ENCODE measurements around the gene TTC7B. TPM values are rescaled to one million over a fixed set of nuclear protein-coding genes. Genes with fewer than 3 reads are reported as not detected.

The TTC7B gene
- total and polyA plus RNA-seq, 9 of the 15 experiments (the other 6 are each of a cell fraction or from before 2014, with no cell fraction given): 2.2 to 77.2 (median 36.7) TPM

DNA sequence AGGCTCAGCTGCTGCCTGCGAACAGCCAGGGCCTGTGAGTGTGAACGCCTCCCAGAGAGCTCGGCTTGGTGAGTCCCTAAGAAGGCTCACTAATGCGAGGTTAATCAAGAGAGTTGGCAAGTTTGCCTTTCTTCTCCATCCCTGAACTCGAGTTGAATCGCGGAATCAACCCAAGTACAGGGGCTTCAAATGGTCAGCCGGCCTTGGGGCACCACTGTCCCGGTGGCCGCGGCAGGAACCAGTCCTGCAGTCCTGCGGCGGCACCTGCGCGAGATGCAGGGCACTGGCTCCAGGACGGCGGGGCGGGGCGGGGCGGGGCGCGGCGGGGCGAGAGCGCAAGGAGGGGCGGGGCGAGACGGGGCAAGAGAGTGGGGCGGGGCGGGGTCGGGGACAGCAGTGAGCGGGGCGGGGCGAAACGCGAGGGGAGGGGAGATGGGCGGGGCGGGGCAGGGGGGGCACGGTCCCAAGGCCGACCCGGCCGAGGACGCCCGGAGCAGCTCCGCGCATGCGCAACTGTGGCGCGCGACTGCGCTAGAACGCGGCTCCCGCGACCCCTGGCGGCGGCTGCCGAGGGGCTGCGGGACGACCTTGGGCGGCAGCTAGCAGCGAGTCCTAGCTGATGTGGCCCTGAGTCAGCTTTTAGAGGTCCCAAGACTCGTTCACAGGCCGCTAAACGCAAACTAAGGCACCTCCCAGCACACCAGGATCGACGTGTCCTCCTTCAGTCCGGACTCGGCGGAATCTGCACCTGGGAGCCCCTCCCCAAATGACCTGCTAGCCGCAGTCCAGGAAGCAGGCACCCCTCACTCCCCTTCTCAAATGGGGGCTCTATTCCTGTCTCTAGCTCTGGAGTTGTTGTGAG is 58.0 kb downstream of the TTC7B start (continued):
- TF ChIP-seq MAZ (CRISPR knock-in tag; conservative IDR thresholded peaks at IDR 0.05 in 1 of 2, IDR thresholded peaks at IDR 0.05 in 1 of 2) (peak in 1 of 2 experiments; percentile 67; a peak in 2 of 4 replicates), SIX5 (IDR thresholded peaks at IDR 0.05; ENCODE audit: borderline replicate concordance in 1 of 2, insufficient read depth in 1 of 2, low read depth in 1 of 2, low read length in 2 of 2) (no peak), ZBTB7A (IDR thresholded peaks at IDR 0.05; ENCODE audit: borderline replicate concordance, control insufficient read depth, low read depth, low read length) (peak; percentile 89; the same call in 1 of the 2 replicates), MAFF (IDR thresholded peaks at IDR 0.05; ENCODE audit: low read length) (0 out of 2 replicates have a peak, but pooled peaks have one; percentile 14), ZNF184 (CRISPR knock-in tag; IDR thresholded peaks at IDR 0.05) (no peak), EP400 (IDR thresholded peaks at IDR 0.05) (peak; percentile 46), RCOR1 (IDR thresholded peaks at IDR 0.05; ENCODE audit: borderline replicate concordance in 1 of 2, low read depth in 2 of 2, low read length in 2 of 2) (peak in 1 of 2 experiments; percentile 48; a peak in 1 of 4 replicates), FIP1L1 (IDR thresholded peaks at IDR 0.05; ENCODE audit: low read depth, low read length, poor library complexity, severe bottlenecking) (peak; percentile 24), XRCC5 (IDR thresholded peaks at IDR 0.05; ENCODE audit: low read depth, low read length) (0 out of 2 replicates have a peak, but pooled peaks have one; percentile 54), PHF8 (IDR thresholded peaks at IDR 0.05; ENCODE audit: borderline replicate concordance, low read length) (peak; percentile 45; the same call in 1 of the 2 replicates), ZNF696 (CRISPR knock-in tag; conservative IDR thresholded peaks at IDR 0.05) (no peak), RBBP5 (IDR thresholded peaks at IDR 0.05; ENCODE audit: borderline replicate concordance, insufficient read depth, low read length, poor library complexity, severe bottlenecking) (no peak), NEUROD1 (IDR thresholded peaks at IDR 0.05; ENCODE audit: borderline replicate concordance, low read depth, low read length, partially characterized antibody) (peak; percentile 22)
- TF ChIP-seq, protein P1, sequence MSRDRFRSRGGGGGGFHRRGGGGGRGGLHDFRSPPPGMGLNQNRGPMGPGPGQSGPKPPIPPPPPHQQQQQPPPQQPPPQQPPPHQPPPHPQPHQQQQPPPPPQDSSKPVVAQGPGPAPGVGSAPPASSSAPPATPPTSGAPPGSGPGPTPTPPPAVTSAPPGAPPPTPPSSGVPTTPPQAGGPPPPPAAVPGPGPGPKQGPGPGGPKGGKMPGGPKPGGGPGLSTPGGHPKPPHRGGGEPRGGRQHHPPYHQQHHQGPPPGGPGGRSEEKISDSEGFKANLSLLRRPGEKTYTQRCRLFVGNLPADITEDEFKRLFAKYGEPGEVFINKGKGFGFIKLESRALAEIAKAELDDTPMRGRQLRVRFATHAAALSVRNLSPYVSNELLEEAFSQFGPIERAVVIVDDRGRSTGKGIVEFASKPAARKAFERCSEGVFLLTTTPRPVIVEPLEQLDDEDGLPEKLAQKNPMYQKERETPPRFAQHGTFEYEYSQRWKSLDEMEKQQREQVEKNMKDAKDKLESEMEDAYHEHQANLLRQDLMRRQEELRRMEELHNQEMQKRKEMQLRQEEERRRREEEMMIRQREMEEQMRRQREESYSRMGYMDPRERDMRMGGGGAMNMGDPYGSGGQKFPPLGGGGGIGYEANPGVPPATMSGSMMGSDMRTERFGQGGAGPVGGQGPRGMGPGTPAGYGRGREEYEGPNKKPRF (IDR thresholded peaks at IDR 0.05; ENCODE audit: low read depth, low read length): no peak
- TF ChIP-seq, protein P2, sequence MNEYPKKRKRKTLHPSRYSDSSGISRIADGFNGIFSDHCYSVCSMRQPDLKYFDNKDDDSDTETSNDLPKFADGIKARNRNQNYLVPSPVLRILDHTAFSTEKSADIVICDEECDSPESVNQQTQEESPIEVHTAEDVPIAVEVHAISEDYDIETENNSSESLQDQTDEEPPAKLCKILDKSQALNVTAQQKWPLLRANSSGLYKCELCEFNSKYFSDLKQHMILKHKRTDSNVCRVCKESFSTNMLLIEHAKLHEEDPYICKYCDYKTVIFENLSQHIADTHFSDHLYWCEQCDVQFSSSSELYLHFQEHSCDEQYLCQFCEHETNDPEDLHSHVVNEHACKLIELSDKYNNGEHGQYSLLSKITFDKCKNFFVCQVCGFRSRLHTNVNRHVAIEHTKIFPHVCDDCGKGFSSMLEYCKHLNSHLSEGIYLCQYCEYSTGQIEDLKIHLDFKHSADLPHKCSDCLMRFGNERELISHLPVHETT (CRISPR knock-in tag; conservative IDR thresholded peaks at IDR 0.05 in 1 of 2, IDR thresholded peaks at IDR 0.05 in 1 of 2): no peak
- TF ChIP-seq, protein P3, sequence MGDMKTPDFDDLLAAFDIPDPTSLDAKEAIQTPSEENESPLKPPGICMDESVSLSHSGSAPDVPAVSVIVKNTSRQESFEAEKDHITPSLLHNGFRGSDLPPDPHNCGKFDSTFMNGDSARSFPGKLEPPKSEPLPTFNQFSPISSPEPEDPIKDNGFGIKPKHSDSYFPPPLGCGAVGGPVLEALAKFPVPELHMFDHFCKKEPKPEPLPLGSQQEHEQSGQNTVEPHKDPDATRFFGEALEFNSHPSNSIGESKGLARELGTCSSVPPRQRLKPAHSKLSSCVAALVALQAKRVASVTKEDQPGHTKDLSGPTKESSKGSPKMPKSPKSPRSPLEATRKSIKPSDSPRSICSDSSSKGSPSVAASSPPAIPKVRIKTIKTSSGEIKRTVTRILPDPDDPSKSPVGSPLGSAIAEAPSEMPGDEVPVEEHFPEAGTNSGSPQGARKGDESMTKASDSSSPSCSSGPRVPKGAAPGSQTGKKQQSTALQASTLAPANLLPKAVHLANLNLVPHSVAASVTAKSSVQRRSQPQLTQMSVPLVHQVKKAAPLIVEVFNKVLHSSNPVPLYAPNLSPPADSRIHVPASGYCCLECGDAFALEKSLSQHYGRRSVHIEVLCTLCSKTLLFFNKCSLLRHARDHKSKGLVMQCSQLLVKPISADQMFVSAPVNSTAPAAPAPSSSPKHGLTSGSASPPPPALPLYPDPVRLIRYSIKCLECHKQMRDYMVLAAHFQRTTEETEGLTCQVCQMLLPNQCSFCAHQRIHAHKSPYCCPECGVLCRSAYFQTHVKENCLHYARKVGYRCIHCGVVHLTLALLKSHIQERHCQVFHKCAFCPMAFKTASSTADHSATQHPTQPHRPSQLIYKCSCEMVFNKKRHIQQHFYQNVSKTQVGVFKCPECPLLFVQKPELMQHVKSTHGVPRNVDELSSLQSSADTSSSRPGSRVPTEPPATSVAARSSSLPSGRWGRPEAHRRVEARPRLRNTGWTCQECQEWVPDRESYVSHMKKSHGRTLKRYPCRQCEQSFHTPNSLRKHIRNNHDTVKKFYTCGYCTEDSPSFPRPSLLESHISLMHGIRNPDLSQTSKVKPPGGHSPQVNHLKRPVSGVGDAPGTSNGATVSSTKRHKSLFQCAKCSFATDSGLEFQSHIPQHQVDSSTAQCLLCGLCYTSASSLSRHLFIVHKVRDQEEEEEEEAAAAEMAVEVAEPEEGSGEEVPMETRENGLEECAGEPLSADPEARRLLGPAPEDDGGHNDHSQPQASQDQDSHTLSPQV (IDR thresholded peaks at IDR 0.05): 0 out of 2 replicates have a peak, but pooled peaks have one; percentile 47

All from K562 (cell line).